HCT116 (cell line): ENCODE measurements around the gene CCDC197. TPM values are rescaled to one million over a fixed set of nuclear protein-coding genes. Genes with fewer than 3 reads are reported as not detected.
A peak's percentile ranks its signal among the peaks of the same experiment; 100 is the strongest.

ENCODE experiments used
- ATAC-seq: fragments of 200-7000 bp; cut with Tn5 transposase; 2 replicates; pipeline ENCODE4 v1.9.1; 2020; ENCODE audit warnings: mild to moderate bottlenecking, moderate library complexity
- BruUV-seq: library from RNA; stranded (reverse); fragments of 400-500 nt; replicated peaks from 2 replicates; lab custom pipeline; 2021; lab: Mats Ljungman, UMichigan
- CTCF ChIA-PET: fragments of 300-600 bp; sonication (Branson Sonifier 250); formaldehyde crosslinking; loops from one replicate; lab custom pipeline; 2021; ENCODE audit warnings: antibody characterized with exemption; lab: Charles Lee
- POLR2A ChIA-PET: fragments of 300-600, 350-600 bp; sonication (Branson Sonifier 250); formaldehyde crosslinking; loops from one replicate; lab custom pipeline; 2021; ENCODE audit warnings: antibody characterized with exemption; lab: Charles Lee
- RAD21 ChIA-PET, 2 experiments: fragments of 300-600 bp; sonication (Branson Sonifier 250); formaldehyde crosslinking; loops; one replicate each; lab custom pipeline; 2023; ENCODE audit warnings: low total read pairs in 2 of 2; ENCODE audit not compliant: uncharacterized antibody in 2 of 2, unreplicated experiment in 2 of 2, low non-redundant PET in 1 of 2; lab: Charles Lee
- DNase-seq: peaks from one replicate; pipeline ENCODE4 v3.0.0-alpha.2; 2010; ENCODE audit warnings: low read depth, low spot score
- H2AFZ ChIP-seq: fragments of 200-600 bp; shearing (Covaris generic), sonication (generic); 2 replicates; pipeline ENCODE4 v1.6.1; 2017; ENCODE audit warnings: low read depth, mixed run types, mixed read lengths, antibody characterized with exemption, low read length; ENCODE audit not compliant: poor library complexity, severe bottlenecking
- H3K27ac ChIP-seq: 2 replicates; pipeline ENCODE4 v1.5.1; 2012; ENCODE audit warnings: low read depth, low read length
- H3K27me3 ChIP-seq: fragments of 200-600 bp; sonication (generic); 2 replicates; pipeline ENCODE4 v1.6.1; 2016; ENCODE audit warnings: mixed run types, low read length, mixed read lengths; ENCODE audit not compliant: insufficient read depth
- H3K36me3 ChIP-seq, 2 experiments: fragments of 200-500 bp in 1 of 2; fragments of 200-600 bp in 1 of 2; sonication (Bioruptor generic) in 1 of 2; sonication (generic) in 1 of 2; 2 replicates each; pipeline versions ENCODE4 v1.5.1 to v1.6.1; 2014 to 2016; ENCODE audit warnings: low read length in 2 of 2, inconsistent platforms in 1 of 2, mixed read lengths in 1 of 2, mixed run types in 1 of 2; ENCODE audit not compliant: insufficient read depth in 2 of 2, control insufficient read depth in 1 of 2
- H3K4me1 ChIP-seq, 2 experiments: fragments of 200-600 bp in 1 of 2; sonication (generic) in 1 of 2; 2 replicates each; pipeline versions ENCODE4 v1.5.1 to v1.6.1; 2012 to 2017; ENCODE audit warnings: low read length in 2 of 2, inconsistent platforms in 1 of 2, mild to moderate bottlenecking in 1 of 2, mixed read lengths in 1 of 2, mixed run types in 1 of 2, moderate library complexity in 1 of 2; ENCODE audit not compliant: insufficient read depth in 2 of 2, control insufficient read depth in 1 of 2
- H3K4me2 ChIP-seq: fragments of 200-600 bp; sonication (generic); 2 replicates; pipeline ENCODE4 v1.6.1; 2017; ENCODE audit warnings: mixed run types, low read length, mixed read lengths
- H3K4me3 ChIP-seq, 2 experiments: fragments of 200-600 bp in 1 of 2; sonication (generic) in 1 of 2; replicated peaks in 1 of 2; 2 replicates each; pipeline ENCODE4 v1.5.1; 2011 to 2016; ENCODE audit warnings: low read length in 2 of 2, control low read depth in 1 of 2, low read depth in 1 of 2, mild to moderate bottlenecking in 1 of 2, mixed read lengths in 1 of 2, mixed run types in 1 of 2
- H3K79me2 ChIP-seq: fragments of 200-600 bp; sonication (generic); 2 replicates; pipeline ENCODE4 v1.6.1; 2017; ENCODE audit warnings: mild to moderate bottlenecking, mixed run types, low read length, moderate library complexity, mixed read lengths; ENCODE audit not compliant: insufficient read depth
- H3K9ac ChIP-seq: fragments of 200-600 bp; sonication (generic); 2 replicates; pipeline ENCODE4 v1.6.1; 2016; ENCODE audit warnings: low read length, mixed read lengths
- H3K9me2 ChIP-seq: fragments of 200-600 bp; sonication (generic), shearing (Covaris generic); 2 replicates; pipeline ENCODE4 v1.6.1; 2017; ENCODE audit warnings: mixed run types, mild to moderate bottlenecking, moderate library complexity; ENCODE audit not compliant: insufficient read depth
- H3K9me3 ChIP-seq, 2 experiments: fragments of 200-500 bp in 1 of 2; fragments of 200-600 bp in 1 of 2; sonication (Bioruptor generic) in 1 of 2; sonication (generic) in 1 of 2; 2 replicates each; pipeline ENCODE4 v1.6.1; 2014 to 2017; ENCODE audit warnings: low read length in 2 of 2, mixed read lengths in 2 of 2, inconsistent platforms in 1 of 2, low read depth in 1 of 2, mild to moderate bottlenecking in 1 of 2, mixed run types in 1 of 2, moderate library complexity in 1 of 2; ENCODE audit not compliant: control insufficient read depth in 1 of 2, insufficient read depth in 1 of 2
- H4K20me1 ChIP-seq: fragments of 200-600 bp; sonication (generic), shearing (Covaris generic); 2 replicates; pipeline ENCODE4 v1.6.1; 2017; ENCODE audit warnings: mixed run types, mild to moderate bottlenecking, moderate library complexity; ENCODE audit not compliant: insufficient read depth
- ATF3 ChIP-seq: IDR thresholded peaks from 2 replicates; pipeline ENCODE4 v1.6.1; 2012
- CTCF ChIP-seq, 3 experiments: fragments of 200-600 bp in 1 of 3; sonication (generic) in 1 of 3; IDR thresholded peaks in 2 of 3; conservative IDR thresholded peaks in 1 of 3; 2 replicates each; pipeline ENCODE4 v1.5.1; 2012 to 2017; ENCODE audit warnings: low read depth in 2 of 3, low read length in 2 of 3, antibody characterized with exemption in 1 of 3, borderline replicate concordance in 1 of 3, control low read depth in 1 of 3, mild to moderate bottlenecking in 1 of 3, mixed read lengths in 1 of 3, mixed run types in 1 of 3, moderate library complexity in 1 of 3; ENCODE audit not compliant: insufficient read depth in 1 of 3
- EGR1 ChIP-seq: IDR thresholded peaks from 2 replicates; pipeline ENCODE4 v1.6.1; 2012; ENCODE audit warnings: low read depth
- ELF1 ChIP-seq: IDR thresholded peaks from 2 replicates; pipeline ENCODE4 v1.6.1; 2012; ENCODE audit warnings: low read depth, borderline replicate concordance
- EZH2phosphoT487 ChIP-seq: fragments of 200-600 bp; IDR thresholded peaks from 2 replicates; pipeline ENCODE4 v1.6.1; 2018; ENCODE audit warnings: antibody characterized with exemption, borderline replicate concordance
- FOSL1 ChIP-seq: IDR thresholded peaks from 2 replicates; pipeline ENCODE4 v1.6.1; 2012; ENCODE audit warnings: low read depth
- JUND ChIP-seq: IDR thresholded peaks from 2 replicates; pipeline ENCODE4 v1.6.1; 2012
- MAX ChIP-seq: IDR thresholded peaks from 2 replicates; pipeline ENCODE4 v1.6.1; 2012
- POLR2A ChIP-seq: IDR thresholded peaks from 2 replicates; pipeline ENCODE4 v1.7.0; 2011; ENCODE audit warnings: borderline replicate concordance; ENCODE audit not compliant: insufficient read depth, insufficient read length; ENCODE audit errors: extremely low read depth
- POLR2AphosphoS5 ChIP-seq: IDR thresholded peaks from 2 replicates; pipeline ENCODE4 v1.6.1; 2011; ENCODE audit warnings: mild to moderate bottlenecking, low read depth, low read length, moderate library complexity
- RAD21 ChIP-seq: IDR thresholded peaks from 2 replicates; pipeline ENCODE4 v1.6.1; 2012; ENCODE audit warnings: low read depth, mild to moderate bottlenecking
- SIN3A ChIP-seq: IDR thresholded peaks from 2 replicates; pipeline ENCODE4 v1.6.1; 2012; ENCODE audit warnings: low read depth
- SRF ChIP-seq: IDR thresholded peaks from 2 replicates; pipeline ENCODE4 v1.6.1; 2012; ENCODE audit warnings: low read depth
- TCF7L2 ChIP-seq: IDR thresholded peaks from 2 replicates; pipeline ENCODE4 v1.7.0; 2011; ENCODE audit warnings: borderline replicate concordance, inconsistent platforms; ENCODE audit not compliant: insufficient read depth, insufficient read length; ENCODE audit errors: extremely low read depth
- ZBTB33 ChIP-seq: IDR thresholded peaks from 2 replicates; pipeline ENCODE4 v1.6.1; 2011; ENCODE audit warnings: mild to moderate bottlenecking, low read length, moderate library complexity; ENCODE audit not compliant: insufficient replicate concordance; ENCODE audit errors: extremely low read depth
- ZNF274 ChIP-seq: fragments of 200-500 bp; sonication (Bioruptor generic); IDR thresholded peaks from 2 replicates; pipeline ENCODE4 v1.6.1; 2014; ENCODE audit warnings: mild to moderate bottlenecking, low read depth, low read length, inconsistent platforms
- intact Hi-C: fragments of 100-400 bp; cut with micrococcal nuclease; formaldehyde crosslinking; loops from 2 replicates; pipeline ENCODE4 v1.10.0; 2022
- total RNA-seq: library from RNA; stranded (reverse); gene quantifications from one replicate; pipeline ENCODE4 v1.2.1, GENCODE V29; 2021; ENCODE audit not compliant: unreplicated experiment
- TF ChIP-seq, protein P1 (sequence below): IDR thresholded peaks from 2 replicates; pipeline ENCODE4 v1.6.1; 2012; ENCODE audit warnings: low read depth

The CCDC197 gene
- total RNA-seq, 1 experiment from 2014 or later = not detected

- peak overlapping the region; percentile 74 for H3K4me2 ChIP-seq
- RAD21 ChIA-PET = interaction anchor here (1.3 to 1.6 kb wide), 2 partner anchors 20 kb away, joined by 4 to 5 read pairs; no protein-coding TSS in a partner anchor
- BruUV-seq = no TSS peak
- no peaks in the 10 kb centered on the region for H3K36me3 ChIP-seq
- intact Hi-C loops = no loop called here
- POLR2A ChIA-PET = interaction anchor here (0.8 to 1.3 kb wide), 2 partner anchors 13 to 18 kb away, joined by 3 to 6 read pairs; no protein-coding TSS in a partner anchor
- H4K20me1 ChIP-seq = no peaks in the 10 kb centered on the region
- H3K4me3 ChIP-seq = peak overlapping the region; percentile 7 to 42; a peak in 3 of 4 replicates
- peak overlapping the region; percentile 54 for H3K27ac ChIP-seq
- no peaks in the 10 kb centered on the region for H3K9me2 ChIP-seq
- ATAC-seq (peak; percentile 85), DNase-seq (peak; percentile 88)
- H2AFZ ChIP-seq = peak overlapping the region; percentile 50
- H3K27me3 ChIP-seq = no peaks in the 10 kb centered on the region
- no peaks in the 10 kb centered on the region for H3K9me3 ChIP-seq
- H3K9ac ChIP-seq = peak overlapping the region; percentile 35
- CTCF ChIA-PET = interaction anchor here (0.7 to 1.2 kb wide), 2 partner anchors 20 to 42 kb away, joined by 3 to 8 read pairs; no protein-coding TSS in a partner anchor
- H3K4me1 ChIP-seq = peaks cover 19 to 76% of the 10 kb centered on the region in 2 experiments
- no peaks in the 10 kb centered on the region for H3K79me2 ChIP-seq
- TF ChIP-seq EGR1 = no peak
- TF ChIP-seq SRF = no peak
- TF ChIP-seq EZH2phosphoT487 = no peak
- no peak for TF ChIP-seq RAD21
- no peak for TF ChIP-seq MAX
- peak; percentile 76 for TF ChIP-seq POLR2AphosphoS5
- TF ChIP-seq, protein P1, sequence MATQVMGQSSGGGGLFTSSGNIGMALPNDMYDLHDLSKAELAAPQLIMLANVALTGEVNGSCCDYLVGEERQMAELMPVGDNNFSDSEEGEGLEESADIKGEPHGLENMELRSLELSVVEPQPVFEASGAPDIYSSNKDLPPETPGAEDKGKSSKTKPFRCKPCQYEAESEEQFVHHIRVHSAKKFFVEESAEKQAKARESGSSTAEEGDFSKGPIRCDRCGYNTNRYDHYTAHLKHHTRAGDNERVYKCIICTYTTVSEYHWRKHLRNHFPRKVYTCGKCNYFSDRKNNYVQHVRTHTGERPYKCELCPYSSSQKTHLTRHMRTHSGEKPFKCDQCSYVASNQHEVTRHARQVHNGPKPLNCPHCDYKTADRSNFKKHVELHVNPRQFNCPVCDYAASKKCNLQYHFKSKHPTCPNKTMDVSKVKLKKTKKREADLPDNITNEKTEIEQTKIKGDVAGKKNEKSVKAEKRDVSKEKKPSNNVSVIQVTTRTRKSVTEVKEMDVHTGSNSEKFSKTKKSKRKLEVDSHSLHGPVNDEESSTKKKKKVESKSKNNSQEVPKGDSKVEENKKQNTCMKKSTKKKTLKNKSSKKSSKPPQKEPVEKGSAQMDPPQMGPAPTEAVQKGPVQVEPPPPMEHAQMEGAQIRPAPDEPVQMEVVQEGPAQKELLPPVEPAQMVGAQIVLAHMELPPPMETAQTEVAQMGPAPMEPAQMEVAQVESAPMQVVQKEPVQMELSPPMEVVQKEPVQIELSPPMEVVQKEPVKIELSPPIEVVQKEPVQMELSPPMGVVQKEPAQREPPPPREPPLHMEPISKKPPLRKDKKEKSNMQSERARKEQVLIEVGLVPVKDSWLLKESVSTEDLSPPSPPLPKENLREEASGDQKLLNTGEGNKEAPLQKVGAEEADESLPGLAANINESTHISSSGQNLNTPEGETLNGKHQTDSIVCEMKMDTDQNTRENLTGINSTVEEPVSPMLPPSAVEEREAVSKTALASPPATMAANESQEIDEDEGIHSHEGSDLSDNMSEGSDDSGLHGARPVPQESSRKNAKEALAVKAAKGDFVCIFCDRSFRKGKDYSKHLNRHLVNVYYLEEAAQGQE = no peak
- no peak for TF ChIP-seq SIN3A
- peak; percentile 76 for TF ChIP-seq ZBTB33
- peak; percentile 94 for TF ChIP-seq TCF7L2
- TF ChIP-seq ATF3 = no peak
- no peak for TF ChIP-seq ELF1
- no peak for TF ChIP-seq CTCF (IDR thresholded peaks at IDR 0.05 in 2 of 3, conservative IDR thresholded peaks at IDR 0.05 in 1 of 3; ENCODE audit: borderline replicate concordance in 1 of 3, insufficient read depth in 1 of 3, low read depth in 2 of 3, low read length in 2 of 3)
- no peak for TF ChIP-seq JUND
- no peak for TF ChIP-seq POLR2A
- TF ChIP-seq ZNF274 = no peak
- TF ChIP-seq FOSL1 = no peak
Observed at GRCh38 chr14:93959239-93960107, 37.6 kb upstream of the CCDC197 start.
